SJSA1 (cell line): Measurements from ENCODE around the gene ALG6. TPM values are rescaled to one million over a fixed set of nuclear protein-coding genes. Genes with fewer than 3 reads are reported as not detected.

Experiments
- DNase-seq, 2 experiments: peaks; one replicate each; pipeline ENCODE4 v3.0.0-alpha.2; 2015 to 2020; ENCODE audit warnings: low spot score in 2 of 2, low read depth in 1 of 2
- H3K27ac ChIP-seq: fragments of 250-450 bp; sonication (Bioruptor Pico); 2 replicates; pipeline ENCODE4 v1.5.1; 2020; ENCODE audit warnings: mild to moderate bottlenecking, moderate library complexity
- H3K27me3 ChIP-seq: fragments of 250-450 bp; sonication (Bioruptor Pico); replicated peaks from 2 replicates; pipeline ENCODE4 v1.5.1; 2020; ENCODE audit warnings: mild to moderate bottlenecking, moderate library complexity
- H3K36me3 ChIP-seq: fragments of 250-450 bp; sonication (Bioruptor Pico); 2 replicates; pipeline ENCODE4 v1.5.1; 2020; ENCODE audit warnings: mild to moderate bottlenecking
- H3K4me1 ChIP-seq: fragments of 250-450 bp; sonication (Bioruptor Pico); replicated peaks from 2 replicates; pipeline ENCODE4 v1.6.1; 2021; ENCODE audit warnings: mild to moderate bottlenecking
- H3K4me3 ChIP-seq: fragments of 250-450 bp; sonication (Bioruptor Pico); 2 replicates; pipeline ENCODE4 v1.5.1; 2020; ENCODE audit warnings: mild to moderate bottlenecking
- H3K9me3 ChIP-seq: fragments of 250-450 bp; sonication (Bioruptor Pico); replicated peaks from 2 replicates; pipeline ENCODE4 v1.5.1; 2020; ENCODE audit warnings: mild to moderate bottlenecking
- total RNA-seq: library from RNA; depleted of rRNA; stranded (reverse); fragments of >200 nt; shearing (Covaris generic); gene quantifications from 2 replicates; pipeline ENCODE4 v1.2.3, GENCODE V29; 2014; rRNA removed

ALG6 gene
- 6.9 and 14.5 TPM in 2 replicates for total RNA-seq

- peaks cover 12% of the 10 kb centered on the region for H3K4me1 ChIP-seq
- H3K9me3 ChIP-seq: no peaks in the 10 kb centered on the region
- DNase-seq: peak; percentile 92 to 96
- no peaks in the 10 kb centered on the region for H3K36me3 ChIP-seq
- H3K27me3 ChIP-seq: peaks cover 2% of the 10 kb centered on the region; the same call in 1 of the 2 replicates
- peak within 1 kb of the TSS; percentile 58 for H3K4me3 ChIP-seq
- no peak within 1 kb of the TSS for H3K27ac ChIP-seq
Measured at GRCh38 chr1:63367215-63368103, at the start of gene ALG6. Gene ALG6 (plus strand): TSS chr1:63367627. CDS start chr1:63370978, 3,351 bp downstream.

- Histone ChIP-seq H3K36me3 (no peaks in the 10 kb centered on the region), H3K9me3 (no peaks in the 10 kb centered on the region), H3K27me3 (peaks cover 34% of the 10 kb centered on the region), H3K27ac (no peak overlapping the region), H3K4me3 (peak overlapping the region; percentile 38), H3K4me1 (peaks cover 11% of the 10 kb centered on the region)
- no peak for DNase-seq
Measured at GRCh38 chr1:63317817-63318152, 49.6 kb upstream of the ALG6 start.

GRCh38 chr1:63318201-63318979 is 49.0 kb upstream of the ALG6 start:
- DNase-seq: no peak
- Histone ChIP-seq H3K9me3 (no peaks in the 10 kb centered on the region), H3K36me3 (no peaks in the 10 kb centered on the region), H3K27ac (no peak overlapping the region), H3K27me3 (peaks cover 40% of the 10 kb centered on the region), H3K4me3 (no peak overlapping the region), H3K4me1 (peaks cover 17% of the 10 kb centered on the region)

- H3K4me1 ChIP-seq: peaks cover 26% of the 10 kb centered on the region
- DNase-seq: no peak
- peaks cover 4% of the 10 kb centered on the region; the same call in 1 of the 2 replicates for H3K9me3 ChIP-seq
- no peak overlapping the region for H3K27ac ChIP-seq
- no peaks in the 10 kb centered on the region for H3K36me3 ChIP-seq
- peaks cover 50% of the 10 kb centered on the region for H3K27me3 ChIP-seq
- no peak overlapping the region for H3K4me3 ChIP-seq
Measured at GRCh38 chr1:63319046-63320021, 48.1 kb upstream of the ALG6 start.

- H3K27me3 ChIP-seq: peaks cover 58% of the 10 kb centered on the region
- no peak for DNase-seq
- no peaks in the 10 kb centered on the region for H3K36me3 ChIP-seq
- H3K4me3 ChIP-seq: no peak overlapping the region
- peaks cover 4% of the 10 kb centered on the region; the same call in 1 of the 2 replicates for H3K9me3 ChIP-seq
- no peak overlapping the region for H3K27ac ChIP-seq
- H3K4me1 ChIP-seq: peaks cover 27% of the 10 kb centered on the region
Measured at GRCh38 chr1:63320022-63320721, 47.3 kb upstream of the ALG6 start.

- DNase-seq: no peak
- Histone ChIP-seq H3K27me3 (peaks cover 66% of the 10 kb centered on the region), H3K9me3 (peaks cover 4% of the 10 kb centered on the region; the same call in 1 of the 2 replicates)
Measured at GRCh38 chr1:63321066-63321784, 46.2 kb upstream of the ALG6 start.

GRCh38 chr1:63321785-63322113 is 45.7 kb upstream of the ALG6 start:
- Histone ChIP-seq H3K27ac (no peak overlapping the region), H3K36me3 (no peaks in the 10 kb centered on the region), H3K9me3 (peaks cover 4% of the 10 kb centered on the region; the same call in 1 of the 2 replicates), H3K4me3 (peak overlapping the region; percentile 41; the same call in 1 of the 2 replicates), H3K27me3 (peaks cover 67% of the 10 kb centered on the region), H3K4me1 (peaks cover 27% of the 10 kb centered on the region)
- no peak for DNase-seq

More at GRCh38 chr1:63321066-63321784, 46.2 kb upstream of the ALG6 start:
- Histone ChIP-seq H3K36me3 (no peaks in the 10 kb centered on the region), H3K4me1 (peaks cover 27% of the 10 kb centered on the region), H3K27ac (no peak overlapping the region), H3K4me3 (no peak overlapping the region)

- Histone ChIP-seq H3K9me3 (peaks cover 4% of the 10 kb centered on the region; the same call in 1 of the 2 replicates), H3K27me3 (peaks cover 68% of the 10 kb centered on the region), H3K4me3 (peak within 1 kb of the TSS; percentile 41), H3K27ac (no peak within 1 kb of the TSS), H3K4me1 (peaks cover 24% of the 10 kb centered on the region), H3K36me3 (no peaks in the 10 kb centered on the region)
- DNase-seq: peak; percentile 22 to 59
Measured at GRCh38 chr1:63322114-63322943, 45.1 kb upstream of the ALG6 start, which contains the start of gene FOXD3. Gene FOXD3 (plus strand): TSS chr1:63322567. CDS start chr1:63323059, 492 bp downstream.

- Histone ChIP-seq H3K9me3 (peaks cover 4% of the 10 kb centered on the region; the same call in 1 of the 2 replicates), H3K36me3 (no peaks in the 10 kb centered on the region), H3K4me3 (peak overlapping the region; percentile 41), H3K27ac (no peak overlapping the region), H3K4me1 (peaks cover 21% of the 10 kb centered on the region), H3K27me3 (peaks cover 61% of the 10 kb centered on the region)
- peak in 1 of 2 experiments; percentile 19 for DNase-seq
Measured at GRCh38 chr1:63322944-63323864, 44.2 kb upstream of the ALG6 start.

GRCh38 chr1:63323865-63324778 is 43.3 kb upstream of the ALG6 start:
- H3K36me3 ChIP-seq: no peaks in the 10 kb centered on the region
- peak overlapping the region; percentile 41 for H3K4me3 ChIP-seq
- peaks cover 59% of the 10 kb centered on the region for H3K27me3 ChIP-seq
- DNase-seq: no peak
- peaks cover 21% of the 10 kb centered on the region for H3K4me1 ChIP-seq
- H3K27ac ChIP-seq: no peak overlapping the region
- peaks cover 4% of the 10 kb centered on the region; the same call in 1 of the 2 replicates for H3K9me3 ChIP-seq
